T-helper 2 cell (primary cell): Measurements from ENCODE around the gene IL32.

Experiments used
- DNase-seq, 5 experiments: peaks; one replicate each; pipeline versions ENCODE4 v3.0.0 to v3.0.0-alpha.2; 2012 to 2022

The IL32 gene

GRCh38 chr16:3089717-3090592 lies 24.5 kb downstream of the IL32 start:
- no peak for DNase-seq

- DNase-seq: no peak
Measured at GRCh38 chr16:3091551-3091950, 26.1 kb downstream of the IL32 start.

- no peak for DNase-seq
Measured at GRCh38 chr16:3092501-3092941, 27.1 kb downstream of the IL32 start.

- DNase-seq: peak in 3 of 5 experiments; percentile 33 to 75 (median 46)
Measured at GRCh38 chr16:3094289-3095027, 29.0 kb downstream of the IL32 start.

- DNase-seq: peak in 4 of 5 experiments; percentile 40 to 81 (median 58)
Measured at GRCh38 chr16:3095869-3096268, 30.4 kb downstream of the IL32 start.

GRCh38 chr16:3096362-3096761 lies 30.9 kb downstream of the IL32 start:
- no peak for DNase-seq

- no peak for DNase-seq
Measured at GRCh38 chr16:3097266-3097665, 31.8 kb downstream of the IL32 start.

GRCh38 chr16:3098459-3099394 lies 33.3 kb downstream of the IL32 start, which contains the start of gene ZSCAN10:
Gene ZSCAN10, minus strand, starts transcription at chr16:3099294. Its CDS starts 6,357 bp downstream, at chr16:3092937.
- DNase-seq: no peak

- no peak for DNase-seq
Measured at GRCh38 chr16:3099395-3099731, 33.9 kb downstream of the IL32 start.

GRCh38 chr16:3099732-3100499 lies 34.5 kb downstream of the IL32 start:
- DNase-seq: peak; percentile 76 to 94 (median 89)

GRCh38 chr16:3101018-3101840 lies 35.8 kb downstream of the IL32 start:
- DNase-seq: peak in 3 of 5 experiments; percentile 30 to 81 (median 36)

- DNase-seq: peak in 1 of 5 experiments; percentile 62
Measured at GRCh38 chr16:3101841-3102470, 36.5 kb downstream of the IL32 start.

GRCh38 chr16:3106205-3106928 lies 40.9 kb downstream of the IL32 start:
- peak; percentile 80 to 94 (median 84) for DNase-seq

GRCh38 chr16:3112058-3112880 lies 46.8 kb downstream of the IL32 start, which contains the start of gene ZNF205:
Gene ZNF205, plus strand, starts transcription at chr16:3112586. Its CDS starts 845 bp downstream, at chr16:3113431.
- DNase-seq: no peak

GRCh38 chr16:3112881-3113574 lies 47.6 kb downstream of the IL32 start:
- DNase-seq: no peak

GRCh38 chr16:3113765-3114479 lies 48.5 kb downstream of the IL32 start:
- DNase-seq: no peak

GRCh38 chr16:3115003-3115402 lies 49.6 kb downstream of the IL32 start:
- no peak for DNase-seq
